Measurements from ENCODE around the gene ATAD3B. TPM values are rescaled to one million over a fixed set of nuclear protein-coding genes. Genes with fewer than 3 reads are reported as not detected.
A peak's percentile ranks its signal among the peaks of the same experiment; 100 is the strongest.

The ATAD3B gene
- total and polyA plus RNA-seq, 2 of the 13 experiments (the other 11 are each of a cell fraction or from before 2014, with no cell fraction given): 9.6 to 31.1 TPM

DNA sequence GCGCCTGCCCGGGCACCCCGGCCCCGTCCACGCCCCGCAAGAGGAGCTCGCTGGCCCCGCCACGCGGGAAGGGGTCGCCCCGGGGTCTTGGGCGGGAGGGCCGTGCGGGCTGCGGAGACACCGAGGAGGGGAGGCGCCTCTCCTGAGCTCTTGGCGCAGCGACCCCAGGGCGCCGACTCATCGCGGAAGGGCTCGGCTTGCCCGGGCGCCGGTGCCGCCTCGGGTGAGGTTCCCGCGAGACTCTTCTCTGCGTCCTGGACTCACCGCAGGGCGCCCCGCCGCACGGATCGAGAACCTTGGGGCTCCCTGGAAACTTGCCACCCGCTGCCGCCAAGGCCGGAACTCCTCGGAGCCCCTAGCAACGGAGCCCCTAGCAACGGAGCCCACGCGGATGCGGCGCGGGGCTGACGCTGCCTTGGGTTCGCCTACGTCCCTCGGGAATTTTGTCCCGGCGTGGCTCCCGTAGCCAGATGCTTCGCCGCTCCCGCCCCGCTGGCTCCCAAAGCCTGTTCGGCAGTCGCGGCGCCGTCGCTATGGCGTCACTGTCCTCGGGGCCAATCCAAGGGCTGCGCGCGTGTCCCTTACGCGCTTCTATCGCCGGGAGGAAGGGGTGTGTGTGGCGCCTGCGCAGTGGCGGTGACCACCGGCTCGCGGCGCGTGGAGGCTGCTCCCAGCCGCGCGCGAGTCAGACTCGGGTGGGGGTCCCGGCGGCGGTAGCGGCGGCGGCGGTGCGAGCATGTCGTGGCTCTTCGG is 40.1 kb downstream of the ATAD3B start, which contains the start of gene ATAD3A (continued):
- TF ChIP-seq, protein P1, sequence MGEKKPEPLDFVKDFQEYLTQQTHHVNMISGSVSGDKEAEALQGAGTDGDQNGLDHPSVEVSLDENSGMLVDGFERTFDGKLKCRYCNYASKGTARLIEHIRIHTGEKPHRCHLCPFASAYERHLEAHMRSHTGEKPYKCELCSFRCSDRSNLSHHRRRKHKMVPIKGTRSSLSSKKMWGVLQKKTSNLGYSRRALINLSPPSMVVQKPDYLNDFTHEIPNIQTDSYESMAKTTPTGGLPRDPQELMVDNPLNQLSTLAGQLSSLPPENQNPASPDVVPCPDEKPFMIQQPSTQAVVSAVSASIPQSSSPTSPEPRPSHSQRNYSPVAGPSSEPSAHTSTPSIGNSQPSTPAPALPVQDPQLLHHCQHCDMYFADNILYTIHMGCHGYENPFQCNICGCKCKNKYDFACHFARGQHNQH (CRISPR knock-in tag; IDR thresholded peaks at IDR 0.05): peak; percentile 76; the same call in 1 of the 2 replicates
- TF ChIP-seq NCOA2 (CRISPR knock-in tag; IDR thresholded peaks at IDR 0.05): peak; percentile 48; the same call in 1 of the 2 replicates
- peak; percentile 92 for TF ChIP-seq IRF2 (CRISPR knock-in tag; IDR thresholded peaks at IDR 0.05)
- TF ChIP-seq GATAD1 (CRISPR knock-in tag; IDR thresholded peaks at IDR 0.05): peak; percentile 99
- peak; percentile 98 for TF ChIP-seq SAP130 (CRISPR knock-in tag; IDR thresholded peaks at IDR 0.05; ENCODE audit: low read depth)
- TF ChIP-seq, protein P2, sequence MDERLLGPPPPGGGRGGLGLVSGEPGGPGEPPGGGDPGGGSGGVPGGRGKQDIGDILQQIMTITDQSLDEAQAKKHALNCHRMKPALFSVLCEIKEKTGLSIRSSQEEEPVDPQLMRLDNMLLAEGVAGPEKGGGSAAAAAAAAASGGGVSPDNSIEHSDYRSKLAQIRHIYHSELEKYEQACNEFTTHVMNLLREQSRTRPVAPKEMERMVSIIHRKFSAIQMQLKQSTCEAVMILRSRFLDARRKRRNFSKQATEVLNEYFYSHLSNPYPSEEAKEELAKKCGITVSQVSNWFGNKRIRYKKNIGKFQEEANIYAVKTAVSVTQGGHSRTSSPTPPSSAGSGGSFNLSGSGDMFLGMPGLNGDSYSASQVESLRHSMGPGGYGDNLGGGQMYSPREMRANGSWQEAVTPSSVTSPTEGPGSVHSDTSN (CRISPR knock-in tag; IDR thresholded peaks at IDR 0.05): no peak
- peak; percentile 34; the same call in 1 of the 2 replicates for TF ChIP-seq ZNF614 (CRISPR knock-in tag; IDR thresholded peaks at IDR 0.05; ENCODE audit: borderline replicate concordance)
- TF ChIP-seq, protein P3, sequence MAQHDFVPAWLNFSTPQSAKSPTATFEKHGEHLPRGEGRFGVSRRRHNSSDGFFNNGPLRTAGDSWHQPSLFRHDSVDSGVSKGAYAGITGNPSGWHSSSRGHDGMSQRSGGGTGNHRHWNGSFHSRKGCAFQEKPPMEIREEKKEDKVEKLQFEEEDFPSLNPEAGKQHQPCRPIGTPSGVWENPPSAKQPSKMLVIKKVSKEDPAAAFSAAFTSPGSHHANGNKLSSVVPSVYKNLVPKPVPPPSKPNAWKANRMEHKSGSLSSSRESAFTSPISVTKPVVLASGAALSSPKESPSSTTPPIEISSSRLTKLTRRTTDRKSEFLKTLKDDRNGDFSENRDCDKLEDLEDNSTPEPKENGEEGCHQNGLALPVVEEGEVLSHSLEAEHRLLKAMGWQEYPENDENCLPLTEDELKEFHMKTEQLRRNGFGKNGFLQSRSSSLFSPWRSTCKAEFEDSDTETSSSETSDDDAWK (CRISPR knock-in tag; IDR thresholded peaks at IDR 0.05): no peak
- TF ChIP-seq POGZ (CRISPR knock-in tag; IDR thresholded peaks at IDR 0.05): 0 out of 2 replicates have a peak, but pooled peaks have one; percentile 44
- TF ChIP-seq, protein P4, sequence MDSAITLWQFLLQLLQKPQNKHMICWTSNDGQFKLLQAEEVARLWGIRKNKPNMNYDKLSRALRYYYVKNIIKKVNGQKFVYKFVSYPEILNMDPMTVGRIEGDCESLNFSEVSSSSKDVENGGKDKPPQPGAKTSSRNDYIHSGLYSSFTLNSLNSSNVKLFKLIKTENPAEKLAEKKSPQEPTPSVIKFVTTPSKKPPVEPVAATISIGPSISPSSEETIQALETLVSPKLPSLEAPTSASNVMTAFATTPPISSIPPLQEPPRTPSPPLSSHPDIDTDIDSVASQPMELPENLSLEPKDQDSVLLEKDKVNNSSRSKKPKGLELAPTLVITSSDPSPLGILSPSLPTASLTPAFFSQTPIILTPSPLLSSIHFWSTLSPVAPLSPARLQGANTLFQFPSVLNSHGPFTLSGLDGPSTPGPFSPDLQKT (CRISPR knock-in tag; IDR thresholded peaks at IDR 0.05; ENCODE audit: borderline replicate concordance): no peak
- peak; percentile 96 for TF ChIP-seq ATF1 (CRISPR knock-in tag; IDR thresholded peaks at IDR 0.05)
- no peak for TF ChIP-seq ZSCAN12 (CRISPR knock-in tag; IDR thresholded peaks at IDR 0.05)
- TF ChIP-seq KLF16 (CRISPR knock-in tag; IDR thresholded peaks at IDR 0.05): peak in 1 of 2 experiments; percentile 89; a peak in 1 of 4 replicates
- no peak for TF ChIP-seq ZNF737 (CRISPR knock-in tag; IDR thresholded peaks at IDR 0.05; ENCODE audit: borderline replicate concordance)
- TF ChIP-seq, protein P5, sequence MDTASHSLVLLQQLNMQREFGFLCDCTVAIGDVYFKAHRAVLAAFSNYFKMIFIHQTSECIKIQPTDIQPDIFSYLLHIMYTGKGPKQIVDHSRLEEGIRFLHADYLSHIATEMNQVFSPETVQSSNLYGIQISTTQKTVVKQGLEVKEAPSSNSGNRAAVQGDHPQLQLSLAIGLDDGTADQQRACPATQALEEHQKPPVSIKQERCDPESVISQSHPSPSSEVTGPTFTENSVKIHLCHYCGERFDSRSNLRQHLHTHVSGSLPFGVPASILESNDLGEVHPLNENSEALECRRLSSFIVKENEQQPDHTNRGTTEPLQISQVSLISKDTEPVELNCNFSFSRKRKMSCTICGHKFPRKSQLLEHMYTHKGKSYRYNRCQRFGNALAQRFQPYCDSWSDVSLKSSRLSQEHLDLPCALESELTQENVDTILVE (CRISPR knock-in tag; IDR thresholded peaks at IDR 0.05): peak; percentile 98
- no peak for TF ChIP-seq HNRNPH1 (optimal IDR thresholded peaks at IDR 0.05; ENCODE audit: low read depth, low read length)
- peak; percentile 82 for TF ChIP-seq ELF1 (CRISPR knock-in tag; IDR thresholded peaks at IDR 0.05)
- peak; percentile 51; the same call in 1 of the 2 replicates for TF ChIP-seq ZNF138 (CRISPR knock-in tag; IDR thresholded peaks at IDR 0.05; ENCODE audit: low read depth)
- TF ChIP-seq ELF3 (CRISPR knock-in tag; IDR thresholded peaks at IDR 0.05): peak; percentile 67
- TF ChIP-seq, protein P6, sequence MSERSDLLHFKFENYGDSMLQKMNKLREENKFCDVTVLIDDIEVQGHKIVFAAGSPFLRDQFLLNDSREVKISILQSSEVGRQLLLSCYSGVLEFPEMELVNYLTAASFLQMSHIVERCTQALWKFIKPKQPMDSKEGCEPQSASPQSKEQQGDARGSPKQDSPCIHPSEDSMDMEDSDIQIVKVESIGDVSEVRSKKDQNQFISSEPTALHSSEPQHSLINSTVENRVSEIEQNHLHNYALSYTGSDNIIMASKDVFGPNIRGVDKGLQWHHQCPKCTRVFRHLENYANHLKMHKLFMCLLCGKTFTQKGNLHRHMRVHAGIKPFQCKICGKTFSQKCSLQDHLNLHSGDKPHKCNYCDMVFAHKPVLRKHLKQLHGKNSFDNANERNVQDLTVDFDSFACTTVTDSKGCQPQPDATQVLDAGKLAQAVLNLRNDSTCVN (CRISPR knock-in tag; IDR thresholded peaks at IDR 0.05; ENCODE audit: borderline replicate concordance): peak; percentile 65; the same call in 1 of the 2 replicates
- TF ChIP-seq, protein P7, sequence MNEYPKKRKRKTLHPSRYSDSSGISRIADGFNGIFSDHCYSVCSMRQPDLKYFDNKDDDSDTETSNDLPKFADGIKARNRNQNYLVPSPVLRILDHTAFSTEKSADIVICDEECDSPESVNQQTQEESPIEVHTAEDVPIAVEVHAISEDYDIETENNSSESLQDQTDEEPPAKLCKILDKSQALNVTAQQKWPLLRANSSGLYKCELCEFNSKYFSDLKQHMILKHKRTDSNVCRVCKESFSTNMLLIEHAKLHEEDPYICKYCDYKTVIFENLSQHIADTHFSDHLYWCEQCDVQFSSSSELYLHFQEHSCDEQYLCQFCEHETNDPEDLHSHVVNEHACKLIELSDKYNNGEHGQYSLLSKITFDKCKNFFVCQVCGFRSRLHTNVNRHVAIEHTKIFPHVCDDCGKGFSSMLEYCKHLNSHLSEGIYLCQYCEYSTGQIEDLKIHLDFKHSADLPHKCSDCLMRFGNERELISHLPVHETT (CRISPR knock-in tag; conservative IDR thresholded peaks at IDR 0.05): peak; percentile 94
